Stimulated activated naive CD8-positive, alpha-beta T cell treated with anti-CD3 and anti-CD28 coated beads, Interleukin-15, Interleukin-2, amounts not matched to agents 100 ng/mL and 50 ng/mL, for 24 hours (primary cell): ENCODE data around the gene HELZ2.

ENCODE experiments used
- H3K27ac Mint-ChIP-seq: one replicate; pipeline ENCODE4 v1.8.0; 2021; ENCODE audit warnings: mild to moderate bottlenecking, mixed read lengths
- H3K27me3 Mint-ChIP-seq: one replicate; pipeline ENCODE4 v1.8.0; 2021; ENCODE audit warnings: mixed read lengths
- H3K36me3 Mint-ChIP-seq: one replicate; pipeline ENCODE4 v1.8.0; 2021; ENCODE audit warnings: low read depth, mixed read lengths
- H3K4me1 Mint-ChIP-seq: one replicate; pipeline ENCODE4 v1.8.0; 2021; ENCODE audit warnings: low read depth, mixed read lengths
- H3K4me3 Mint-ChIP-seq: one replicate; pipeline ENCODE4 v1.8.0; 2021; ENCODE audit warnings: mild to moderate bottlenecking, mixed read lengths
- H3K9me3 Mint-ChIP-seq: one replicate; pipeline ENCODE4 v1.8.0; 2021; ENCODE audit warnings: mixed read lengths

HELZ2 gene

GRCh38 chr20:63555661-63556381 is 18.2 kb downstream of the HELZ2 start:
- H3K9me3 Mint-ChIP-seq: no peaks in the 10 kb centered on the region
- H3K4me3 Mint-ChIP-seq: no peak overlapping the region
- H3K27ac Mint-ChIP-seq: no peak overlapping the region
- peaks cover 3% of the 10 kb centered on the region for H3K27me3 Mint-ChIP-seq
- peaks cover 12% of the 10 kb centered on the region for H3K4me1 Mint-ChIP-seq
- H3K36me3 Mint-ChIP-seq: peaks cover 4% of the 10 kb centered on the region

GRCh38 chr20:63554361-63555278 is 19.4 kb downstream of the HELZ2 start:
- H3K9me3 Mint-ChIP-seq: no peaks in the 10 kb centered on the region
- peaks cover 12% of the 10 kb centered on the region for H3K4me1 Mint-ChIP-seq
- no peaks in the 10 kb centered on the region for H3K36me3 Mint-ChIP-seq
- H3K27me3 Mint-ChIP-seq: peaks cover 3% of the 10 kb centered on the region
- H3K27ac Mint-ChIP-seq: no peak overlapping the region
- no peak overlapping the region for H3K4me3 Mint-ChIP-seq

- Mint-ChIP-seq H3K4me1 (peaks cover 12% of the 10 kb centered on the region), H3K36me3 (no peaks in the 10 kb centered on the region), H3K27ac (peak within 1 kb of the TSS; percentile 40), H3K27me3 (peaks cover 3% of the 10 kb centered on the region), H3K4me3 (peak within 1 kb of the TSS; percentile 43), H3K9me3 (no peaks in the 10 kb centered on the region)
Observed at GRCh38 chr20:63553933-63554290, 20.1 kb downstream of the HELZ2 start, which contains the start of gene FNDC11. TSS of gene FNDC11 (plus strand) at chr20:63554159. CDS start at chr20:63555664, 1,505 bp downstream.

- peaks cover 3% of the 10 kb centered on the region for H3K27me3 Mint-ChIP-seq
- H3K4me1 Mint-ChIP-seq: peaks cover 12% of the 10 kb centered on the region
- no peak overlapping the region for H3K27ac Mint-ChIP-seq
- peak overlapping the region; percentile 43 for H3K4me3 Mint-ChIP-seq
- H3K9me3 Mint-ChIP-seq: no peaks in the 10 kb centered on the region
- no peaks in the 10 kb centered on the region for H3K36me3 Mint-ChIP-seq
Observed at GRCh38 chr20:63553251-63553932, 20.6 kb downstream of the HELZ2 start.

- Mint-ChIP-seq H3K27ac (peak overlapping the region; percentile 40), H3K36me3 (no peaks in the 10 kb centered on the region), H3K4me1 (peaks cover 12% of the 10 kb centered on the region), H3K4me3 (peak overlapping the region; percentile 43), H3K27me3 (peaks cover 3% of the 10 kb centered on the region), H3K9me3 (no peaks in the 10 kb centered on the region)
Observed at GRCh38 chr20:63552481-63553249, 21.4 kb downstream of the HELZ2 start.

GRCh38 chr20:63551068-63551467 is 23.0 kb downstream of the HELZ2 start:
- peaks cover 12% of the 10 kb centered on the region for H3K4me1 Mint-ChIP-seq
- H3K36me3 Mint-ChIP-seq: no peaks in the 10 kb centered on the region
- no peak overlapping the region for H3K27ac Mint-ChIP-seq
- H3K9me3 Mint-ChIP-seq: no peaks in the 10 kb centered on the region
- H3K4me3 Mint-ChIP-seq: no peak overlapping the region
- H3K27me3 Mint-ChIP-seq: peaks cover 3% of the 10 kb centered on the region

GRCh38 chr20:63549679-63550282 is 24.3 kb downstream of the HELZ2 start:
- Mint-ChIP-seq H3K4me1 (peaks cover 12% of the 10 kb centered on the region), H3K36me3 (no peaks in the 10 kb centered on the region), H3K9me3 (no peaks in the 10 kb centered on the region), H3K4me3 (no peak overlapping the region), H3K27me3 (peaks cover 3% of the 10 kb centered on the region), H3K27ac (no peak overlapping the region)

GRCh38 chr20:63549019-63549418 is 25.0 kb downstream of the HELZ2 start:
- no peak overlapping the region for H3K27ac Mint-ChIP-seq
- H3K36me3 Mint-ChIP-seq: no peaks in the 10 kb centered on the region
- H3K4me1 Mint-ChIP-seq: peaks cover 12% of the 10 kb centered on the region
- no peaks in the 10 kb centered on the region for H3K9me3 Mint-ChIP-seq
- peaks cover 3% of the 10 kb centered on the region for H3K27me3 Mint-ChIP-seq
- H3K4me3 Mint-ChIP-seq: no peak overlapping the region

- Mint-ChIP-seq H3K27ac (no peak overlapping the region), H3K4me3 (no peak overlapping the region), H3K4me1 (peaks cover 12% of the 10 kb centered on the region), H3K36me3 (no peaks in the 10 kb centered on the region), H3K27me3 (peaks cover 3% of the 10 kb centered on the region), H3K9me3 (no peaks in the 10 kb centered on the region)
Observed at GRCh38 chr20:63548542-63548941, 25.5 kb downstream of the HELZ2 start.

- Mint-ChIP-seq H3K27me3 (peaks cover 3% of the 10 kb centered on the region), H3K36me3 (no peaks in the 10 kb centered on the region), H3K4me3 (no peak within 1 kb of the TSS), H3K9me3 (no peaks in the 10 kb centered on the region), H3K27ac (no peak within 1 kb of the TSS), H3K4me1 (peaks cover 9% of the 10 kb centered on the region)
Observed at GRCh38 chr20:63547725-63548480, 26.1 kb downstream of the HELZ2 start, which contains the start of gene SRMS. TSS of gene SRMS (minus strand) at chr20:63547749. CDS start at chr20:63547463, 286 bp downstream.

GRCh38 chr20:63546956-63547724 is 26.9 kb downstream of the HELZ2 start:
- H3K36me3 Mint-ChIP-seq: no peaks in the 10 kb centered on the region
- no peaks in the 10 kb centered on the region for H3K9me3 Mint-ChIP-seq
- H3K4me3 Mint-ChIP-seq: no peak overlapping the region
- H3K27me3 Mint-ChIP-seq: peaks cover 3% of the 10 kb centered on the region
- H3K4me1 Mint-ChIP-seq: peaks cover under 1% of the 10 kb centered on the region
- no peak overlapping the region for H3K27ac Mint-ChIP-seq

- Mint-ChIP-seq H3K4me1 (no peaks in the 10 kb centered on the region), H3K9me3 (no peaks in the 10 kb centered on the region), H3K27ac (no peak overlapping the region), H3K27me3 (peaks cover 3% of the 10 kb centered on the region), H3K36me3 (no peaks in the 10 kb centered on the region), H3K4me3 (no peak overlapping the region)
Observed at GRCh38 chr20:63546256-63546955, 27.6 kb downstream of the HELZ2 start.
